DND-41 (cell line): ENCODE data around the gene EIF4E3.

Source experiments
- ATAC-seq: fragments of 200-7000 bp; cut with Tn5 transposase; 3 replicates; pipeline ENCODE4 v1.9.1; 2021; ENCODE audit warnings: low read depth; ENCODE audit not compliant: insufficient read depth
- DNase-seq: peaks from one replicate; pipeline ENCODE4 v3.0.0-alpha.2; 2020
- H2AFZ ChIP-seq: 2 replicates; pipeline ENCODE4 v1.6.0; 2012; ENCODE audit warnings: low read depth, low read length
- H3K27ac ChIP-seq: 2 replicates; pipeline ENCODE4 v1.5.1; 2012; ENCODE audit warnings: low read length, inconsistent platforms
- H3K27me3 ChIP-seq: fragments of 200-600 bp; sonication (generic); 2 replicates; pipeline ENCODE4 v1.6.0; 2012; ENCODE audit warnings: low read length, mild to moderate bottlenecking, inconsistent platforms; ENCODE audit not compliant: insufficient read depth, poor library complexity
- H3K36me3 ChIP-seq: 2 replicates; pipeline ENCODE4 v1.5.1; 2012; ENCODE audit warnings: low read length, inconsistent platforms; ENCODE audit not compliant: insufficient read depth
- H3K4me1 ChIP-seq: 2 replicates; pipeline ENCODE4 v1.5.1; 2012; ENCODE audit warnings: mild to moderate bottlenecking, low read length; ENCODE audit not compliant: insufficient read depth
- H3K4me2 ChIP-seq: 2 replicates; pipeline ENCODE4 v1.6.0; 2012; ENCODE audit warnings: mild to moderate bottlenecking, moderate library complexity, low read length, inconsistent platforms; ENCODE audit not compliant: insufficient read depth
- H3K4me3 ChIP-seq, 2 experiments: fragments of 200-600 bp in 1 of 2; shearing (Covaris generic) in 1 of 2; 2 replicates each; pipeline ENCODE4 v1.5.1; 2012 to 2016; ENCODE audit warnings: inconsistent platforms in 2 of 2, low read length in 2 of 2, mild to moderate bottlenecking in 2 of 2, low read depth in 1 of 2, moderate library complexity in 1 of 2
- H3K79me2 ChIP-seq: 2 replicates; pipeline ENCODE4 v1.6.0; 2012; ENCODE audit warnings: low read length, inconsistent platforms; ENCODE audit not compliant: insufficient read depth
- H3K9ac ChIP-seq: 2 replicates; pipeline ENCODE4 v1.6.0; 2012; ENCODE audit warnings: low read depth, mild to moderate bottlenecking, inconsistent platforms, low read length, moderate library complexity
- H3K9me3 ChIP-seq: 2 replicates; pipeline ENCODE4 v1.5.1; 2012; ENCODE audit warnings: low read length, moderate library complexity, mild to moderate bottlenecking, inconsistent platforms; ENCODE audit not compliant: insufficient read depth, severe bottlenecking
- H4K20me1 ChIP-seq: 2 replicates; pipeline ENCODE4 v1.6.0; 2012; ENCODE audit warnings: low read length; ENCODE audit not compliant: insufficient read depth
- EZH2 ChIP-seq: IDR thresholded peaks from 3 replicates; pipeline ENCODE4 v1.6.1; 2012; ENCODE audit warnings: borderline replicate concordance, low read depth, mild to moderate bottlenecking, moderate library complexity, low read length, inconsistent platforms; ENCODE audit not compliant: severe bottlenecking
- TF ChIP-seq, protein P1 (sequence below): IDR thresholded peaks from 2 replicates; pipeline ENCODE4 v1.5.1; 2012; ENCODE audit warnings: borderline replicate concordance, low read length, moderate library complexity, mild to moderate bottlenecking; ENCODE audit not compliant: poor library complexity, severe bottlenecking; ENCODE audit errors: extremely low read depth

EIF4E3 gene

DNA sequence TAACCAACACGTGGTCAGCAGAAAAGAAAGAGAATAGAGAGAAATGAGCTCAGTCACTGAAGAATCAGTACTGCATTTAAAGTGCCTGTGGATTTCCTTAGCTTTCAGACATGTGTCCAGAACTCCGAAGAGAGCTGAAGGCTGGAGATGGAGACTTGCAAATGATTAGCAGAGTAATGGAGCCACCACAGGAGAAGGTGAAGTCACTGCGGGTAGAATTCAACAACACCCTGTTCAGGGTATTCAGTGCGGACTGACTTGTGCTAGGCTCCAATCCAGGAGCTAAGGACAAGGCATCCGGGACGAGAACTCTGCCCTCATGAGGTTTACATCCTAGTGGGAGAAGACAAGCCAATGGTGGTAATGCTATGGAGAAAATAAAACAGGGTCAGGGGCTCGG lies 4.2 kb downstream of the EIF4E3 start:
- H3K4me3 ChIP-seq = no peak overlapping the region
- no peak overlapping the region for H3K27ac ChIP-seq
- no peak overlapping the region for H3K9ac ChIP-seq
- no peaks in the 10 kb centered on the region for H3K36me3 ChIP-seq
- H3K27me3 ChIP-seq = peaks cover 55% of the 10 kb centered on the region
- no peak overlapping the region for H2AFZ ChIP-seq
- TF ChIP-seq, protein P1, sequence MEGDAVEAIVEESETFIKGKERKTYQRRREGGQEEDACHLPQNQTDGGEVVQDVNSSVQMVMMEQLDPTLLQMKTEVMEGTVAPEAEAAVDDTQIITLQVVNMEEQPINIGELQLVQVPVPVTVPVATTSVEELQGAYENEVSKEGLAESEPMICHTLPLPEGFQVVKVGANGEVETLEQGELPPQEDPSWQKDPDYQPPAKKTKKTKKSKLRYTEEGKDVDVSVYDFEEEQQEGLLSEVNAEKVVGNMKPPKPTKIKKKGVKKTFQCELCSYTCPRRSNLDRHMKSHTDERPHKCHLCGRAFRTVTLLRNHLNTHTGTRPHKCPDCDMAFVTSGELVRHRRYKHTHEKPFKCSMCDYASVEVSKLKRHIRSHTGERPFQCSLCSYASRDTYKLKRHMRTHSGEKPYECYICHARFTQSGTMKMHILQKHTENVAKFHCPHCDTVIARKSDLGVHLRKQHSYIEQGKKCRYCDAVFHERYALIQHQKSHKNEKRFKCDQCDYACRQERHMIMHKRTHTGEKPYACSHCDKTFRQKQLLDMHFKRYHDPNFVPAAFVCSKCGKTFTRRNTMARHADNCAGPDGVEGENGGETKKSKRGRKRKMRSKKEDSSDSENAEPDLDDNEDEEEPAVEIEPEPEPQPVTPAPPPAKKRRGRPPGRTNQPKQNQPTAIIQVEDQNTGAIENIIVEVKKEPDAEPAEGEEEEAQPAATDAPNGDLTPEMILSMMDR = no peak
- no peak for TF ChIP-seq EZH2
- DNase-seq (no peak), ATAC-seq (no peak)
- no peaks in the 10 kb centered on the region for H3K79me2 ChIP-seq
- H3K9me3 ChIP-seq = no peaks in the 10 kb centered on the region
- H3K4me2 ChIP-seq = no peak overlapping the region
- H3K4me1 ChIP-seq = peaks cover 22% of the 10 kb centered on the region
- H4K20me1 ChIP-seq = peaks cover 7% of the 10 kb centered on the region

DNA sequence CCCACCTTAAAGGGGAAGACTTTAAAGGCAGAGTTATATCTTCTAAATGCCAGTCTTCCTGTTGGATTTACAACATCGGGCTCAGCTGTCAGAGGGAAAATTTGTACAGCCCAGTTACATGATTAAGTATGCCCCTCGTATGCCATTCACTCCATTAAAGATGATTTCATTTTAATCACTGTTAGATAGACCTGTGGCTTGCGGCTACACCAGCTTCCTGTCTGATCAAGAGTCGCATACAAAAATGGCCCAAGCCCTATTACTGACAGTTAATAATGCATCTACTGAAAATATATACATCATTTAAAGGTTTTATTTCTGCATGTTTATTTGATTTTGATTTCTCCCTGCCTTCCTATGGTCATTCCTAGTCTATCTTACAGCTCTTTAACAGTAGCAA lies 7.1 kb downstream of the EIF4E3 start:
- H3K4me1 ChIP-seq = no peaks in the 10 kb centered on the region
- no peaks in the 10 kb centered on the region for H3K79me2 ChIP-seq
- no peak overlapping the region for H3K4me2 ChIP-seq
- H3K4me3 ChIP-seq = no peak overlapping the region
- TF ChIP-seq, protein P1 = no peak
- no peak for TF ChIP-seq EZH2
- H4K20me1 ChIP-seq = peaks cover 2% of the 10 kb centered on the region; the same call in 1 of the 2 replicates
- H3K9ac ChIP-seq = no peak overlapping the region
- no peaks in the 10 kb centered on the region for H3K9me3 ChIP-seq
- no peaks in the 10 kb centered on the region for H3K36me3 ChIP-seq
- no peak overlapping the region for H3K27ac ChIP-seq
- peaks cover 28% of the 10 kb centered on the region for H3K27me3 ChIP-seq
- DNase-seq (no peak), ATAC-seq (no peak)
- H2AFZ ChIP-seq = no peak overlapping the region

DNA sequence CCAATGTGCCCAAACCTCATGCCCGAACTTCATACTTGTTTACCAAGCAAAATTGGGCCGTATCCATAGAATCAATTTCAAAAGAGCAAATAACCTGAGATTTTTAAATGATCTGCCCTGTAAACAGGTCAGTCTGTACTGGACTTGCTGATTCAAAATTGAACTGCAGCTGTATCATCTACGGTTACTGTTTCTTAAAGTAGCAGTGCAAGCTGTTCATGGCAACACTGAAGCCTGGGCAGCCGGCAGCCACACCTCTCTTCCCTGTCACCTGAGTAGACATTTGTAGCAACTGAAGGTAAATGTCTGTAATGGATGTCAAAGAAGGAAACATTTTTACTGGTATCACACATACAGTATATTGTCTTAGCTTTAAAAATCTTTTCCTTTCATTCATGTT lies 10.6 kb downstream of the EIF4E3 start:
- H3K27ac ChIP-seq = no peak overlapping the region
- no peaks in the 10 kb centered on the region for H3K36me3 ChIP-seq
- H2AFZ ChIP-seq = no peak overlapping the region
- no peak overlapping the region for H3K4me3 ChIP-seq
- H3K27me3 ChIP-seq = no peaks in the 10 kb centered on the region
- H3K9me3 ChIP-seq = no peaks in the 10 kb centered on the region
- H4K20me1 ChIP-seq = no peaks in the 10 kb centered on the region
- TF ChIP-seq, protein P1 = no peak
- TF ChIP-seq EZH2 = no peak
- peaks cover 7% of the 10 kb centered on the region for H3K4me1 ChIP-seq
- ATAC-seq (no peak), DNase-seq (no peak)
- no peaks in the 10 kb centered on the region for H3K79me2 ChIP-seq
- no peak overlapping the region for H3K9ac ChIP-seq
- H3K4me2 ChIP-seq = no peak overlapping the region

DNA sequence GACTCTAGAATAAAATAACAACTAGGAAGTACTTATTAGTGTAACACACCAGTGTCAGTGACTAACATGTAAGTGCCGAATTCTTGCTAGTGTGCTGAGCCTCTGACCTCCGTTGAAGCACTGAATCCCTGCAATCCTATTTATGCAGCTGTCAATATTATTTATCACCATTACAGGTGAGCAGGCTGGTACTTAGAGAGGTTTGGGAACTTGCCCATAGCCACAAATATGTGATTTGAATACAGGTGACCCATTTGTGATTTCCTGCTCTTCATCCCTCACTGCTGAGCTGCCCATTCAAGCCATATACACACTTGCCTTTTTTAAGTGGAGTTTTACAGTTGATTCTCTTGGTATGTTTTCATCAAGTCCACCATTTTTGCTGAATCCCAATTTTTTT lies 12.2 kb downstream of the EIF4E3 start:
- no peak overlapping the region for H3K4me2 ChIP-seq
- no peaks in the 10 kb centered on the region for H4K20me1 ChIP-seq
- no peaks in the 10 kb centered on the region for H3K9me3 ChIP-seq
- H2AFZ ChIP-seq = no peak overlapping the region
- H3K4me1 ChIP-seq = peaks cover 9% of the 10 kb centered on the region
- no peaks in the 10 kb centered on the region for H3K36me3 ChIP-seq
- H3K9ac ChIP-seq = no peak overlapping the region
- no peak overlapping the region for H3K4me3 ChIP-seq
- DNase-seq = no peak
- no peak overlapping the region for H3K27ac ChIP-seq
- no peaks in the 10 kb centered on the region for H3K79me2 ChIP-seq
- no peak for ATAC-seq
- TF ChIP-seq EZH2 = no peak
- TF ChIP-seq, protein P1 = no peak
- no peaks in the 10 kb centered on the region for H3K27me3 ChIP-seq
